Liver (tissue), 9 donors: ENCODE measurements around the gene CLIP1. TPM values are rescaled to one million over a fixed set of nuclear protein-coding genes. Genes with fewer than 3 reads are reported as not detected.

Experiments used
- DNase-seq: peaks from one replicate; pipeline ENCODE4 v3.0.0-alpha.2; 2017; ENCODE audit warnings: low spot score
- H3K27ac ChIP-seq, 2 donors: one replicate each; pipeline ENCODE4 v1.7.0; 2013; ENCODE audit warnings: inconsistent platforms in 2 of 2, low read length in 2 of 2, control low read depth in 1 of 2, low read depth in 1 of 2, mild to moderate bottlenecking in 1 of 2
- H3K27me3 ChIP-seq, 4 donors: one replicate each; pipeline versions ENCODE4 v1.6.1 to v1.7.0; 2013; ENCODE audit warnings: low read length in 3 of 4, inconsistent platforms in 1 of 4, mild to moderate bottlenecking in 1 of 4, moderate library complexity in 1 of 4; ENCODE audit not compliant: control insufficient read depth in 4 of 4, insufficient read depth in 4 of 4
- H3K36me3 ChIP-seq, 4 donors: one replicate each; pipeline versions ENCODE4 v1.6.1 to v1.7.0; 2013; ENCODE audit warnings: low read length in 3 of 4, mild to moderate bottlenecking in 3 of 4, low read depth in 1 of 4, moderate library complexity in 1 of 4; ENCODE audit not compliant: control insufficient read depth in 4 of 4, insufficient read depth in 3 of 4
- H3K4me1 ChIP-seq, 4 donors: one replicate each; pipeline versions ENCODE4 v1.6.1 to v1.7.0; 2013; ENCODE audit warnings: low read length in 3 of 4, mild to moderate bottlenecking in 3 of 4, moderate library complexity in 1 of 4; ENCODE audit not compliant: control insufficient read depth in 4 of 4, insufficient read depth in 4 of 4
- H3K4me3 ChIP-seq, 3 donors: one replicate each; pipeline versions ENCODE4 v1.6.1 to v1.7.0; 2013; ENCODE audit warnings: low read length in 3 of 3, control low read depth in 1 of 3, low read depth in 1 of 3, mild to moderate bottlenecking in 1 of 3
- H3K9ac ChIP-seq, 2 donors: one replicate each; pipeline ENCODE4 v1.7.0; 2013; ENCODE audit warnings: low read length in 2 of 2, mild to moderate bottlenecking in 2 of 2, moderate library complexity in 2 of 2, control low read depth in 1 of 2, low read depth in 1 of 2
- H3K9me3 ChIP-seq, 4 donors: one replicate each; pipeline versions ENCODE4 v1.6.1 to v1.7.0; 2013; ENCODE audit warnings: low read length in 3 of 4; ENCODE audit not compliant: control insufficient read depth in 4 of 4
- CTCF ChIP-seq: fragments of 150-350 bp; IDR thresholded peaks from 2 replicates; pipeline ENCODE4 v1.5.1; 2017; ENCODE audit warnings: improper control_type of control experiment, low read depth, low read length; ENCODE audit not compliant: missing input control
- EGR1 ChIP-seq, 2 donors: IDR thresholded peaks; 2 replicates each; pipeline ENCODE4 v1.6.1; 2016 to 2018; ENCODE audit warnings: antibody characterized with exemption in 2 of 2, low read depth in 2 of 2
- FOXA1 ChIP-seq: IDR thresholded peaks from 2 replicates; pipeline ENCODE4 v1.6.1; 2016; ENCODE audit warnings: antibody characterized with exemption
- FOXA2 ChIP-seq: IDR thresholded peaks from 2 replicates; pipeline ENCODE4 v1.6.1; 2016; ENCODE audit warnings: antibody characterized with exemption
- GABPA ChIP-seq, 2 donors: IDR thresholded peaks in 1 of 2; conservative IDR thresholded peaks in 1 of 2; 2 replicates each; pipeline ENCODE4 v1.6.1; 2016; ENCODE audit warnings: antibody characterized with exemption in 2 of 2, mild to moderate bottlenecking in 1 of 2, moderate library complexity in 1 of 2
- HNF4A ChIP-seq, 2 donors: conservative IDR thresholded peaks; 2 replicates each; pipeline ENCODE4 v1.6.1; 2016; ENCODE audit warnings: antibody characterized with exemption in 2 of 2, mild to moderate bottlenecking in 2 of 2
- HNF4G ChIP-seq: IDR thresholded peaks from 2 replicates; pipeline ENCODE4 v1.6.1; 2016; ENCODE audit warnings: antibody characterized with exemption
- JUND ChIP-seq, 2 donors: IDR thresholded peaks; 2 replicates each; pipeline ENCODE4 v1.6.1; 2016; ENCODE audit warnings: antibody characterized with exemption in 2 of 2
- NR2F2 ChIP-seq: IDR thresholded peaks from 2 replicates; pipeline ENCODE4 v1.6.1; 2016; ENCODE audit warnings: antibody characterized with exemption
- RAD21 ChIP-seq, 2 donors: IDR thresholded peaks; 2 replicates each; pipeline ENCODE4 v1.6.1; 2016; ENCODE audit warnings: antibody characterized with exemption in 2 of 2, mild to moderate bottlenecking in 2 of 2
- RXRA ChIP-seq, 2 donors: IDR thresholded peaks; 2 replicates each; pipeline ENCODE4 v1.6.1; 2017 to 2018; ENCODE audit warnings: antibody characterized with exemption in 2 of 2, mild to moderate bottlenecking in 1 of 2
- SP1 ChIP-seq: IDR thresholded peaks from 2 replicates; pipeline ENCODE4 v1.6.1; 2018; ENCODE audit warnings: antibody characterized with exemption, mild to moderate bottlenecking
- TAF1 ChIP-seq: conservative IDR thresholded peaks from 2 replicates; pipeline ENCODE4 v1.6.1; 2016; ENCODE audit warnings: antibody characterized with exemption, mild to moderate bottlenecking
- YY1 ChIP-seq: IDR thresholded peaks from 2 replicates; pipeline ENCODE4 v1.6.1; 2016; ENCODE audit warnings: antibody characterized with exemption, mild to moderate bottlenecking
- WGBS: extraction: QIAGEN DNeasy Blood & Tissue Kit; methylation state at CpG from one replicate; pipeline ENCODE4 v1.1.7; 2013; 5-methylcytosine and 5-hydroxymethylcytosine counted together
- polyA plus RNA-seq, 2 donors: library from polyadenylated mRNA; stranded (reverse) in 1 of 2; unstranded in 1 of 2; fragments of 200-250 nt in 1 of 2; fragments of >200 nt in 1 of 2; fragmentation: Nextera tagmentation in 1 of 2; extraction: Ambion mirVana in 1 of 2; gene quantifications; one replicate each; pipeline versions ENCODE4 v1.2.1 to v1.2.3, GENCODE V29; 2013 to 2015
- total RNA-seq, 2 donors: library from RNA; depleted of rRNA; stranded (reverse); fragments of >200 nt; gene quantifications; one replicate each; pipeline ENCODE4 v1.2.3, GENCODE V29; 2014
- TF ChIP-seq, protein P1 (sequence below): IDR thresholded peaks from 2 replicates; pipeline ENCODE4 v1.6.1; 2016; ENCODE audit warnings: antibody characterized with exemption
- TF ChIP-seq, protein P2 (sequence below): IDR thresholded peaks from 2 replicates; pipeline ENCODE4 v1.6.1; 2016; ENCODE audit warnings: antibody characterized with exemption
- TF ChIP-seq, protein P3 (sequence below): IDR thresholded peaks from 2 replicates; pipeline ENCODE4 v1.6.1; 2016; ENCODE audit warnings: antibody characterized with exemption
- TF ChIP-seq, protein P4 (sequence below): IDR thresholded peaks from 2 replicates; pipeline ENCODE4 v1.6.1; 2016; ENCODE audit warnings: antibody characterized with exemption, mild to moderate bottlenecking
- donor health status: healthy.
- donor health status: healthy.
- donor health status: healthy.
- donor health status: healthy.
- donor health status: healthy.

CLIP1 gene
- 10 to 100 TPM; 19.9 to 41.9 TPM for total RNA-seq
- 10 to 100 TPM; 13.0 to 32.2 TPM for polyA plus RNA-seq

DNA sequence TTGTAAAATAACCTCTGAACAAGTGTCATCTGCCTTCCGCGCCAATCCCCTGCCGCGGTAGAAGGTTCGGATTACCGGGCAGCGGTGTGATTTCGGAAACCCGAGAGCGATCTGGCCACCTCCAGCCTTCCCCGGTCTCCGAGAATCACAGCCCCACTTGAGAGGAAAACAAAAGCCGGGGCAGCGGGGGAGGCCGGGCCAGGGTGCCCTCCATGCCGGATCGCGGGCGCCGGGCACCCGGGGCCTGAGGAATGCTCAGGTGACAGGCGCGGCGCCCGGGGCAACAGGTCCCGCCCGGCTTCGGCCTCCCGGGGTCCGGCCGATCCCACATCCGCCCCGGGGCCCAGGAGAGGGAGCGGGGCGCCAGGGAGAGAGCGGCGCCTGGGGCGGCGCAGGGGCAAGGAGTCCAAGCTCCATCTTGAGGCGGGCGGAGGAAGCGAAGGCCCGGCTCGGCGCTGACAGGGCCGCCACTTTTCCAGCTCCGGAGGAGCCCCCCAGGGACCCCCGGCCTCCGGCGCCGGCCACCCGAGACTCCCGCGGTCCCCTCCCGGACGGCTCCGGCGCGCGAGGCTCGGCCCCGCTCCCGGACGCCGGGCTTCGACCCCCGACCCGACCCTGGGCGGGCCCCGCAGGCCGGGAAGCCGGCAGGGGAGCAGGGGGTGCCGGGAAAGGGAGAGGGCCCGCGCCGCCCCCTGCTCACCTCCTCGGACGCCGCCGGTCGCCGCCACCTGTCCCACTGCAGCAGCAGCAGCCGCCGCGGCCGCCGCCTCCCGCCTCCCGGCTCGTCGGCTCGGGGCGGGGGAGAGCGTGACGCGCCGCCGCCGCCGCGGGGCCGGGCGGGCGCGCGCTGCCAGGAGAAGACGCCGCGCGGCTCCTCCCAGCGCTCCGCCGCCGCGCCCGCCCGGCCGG, at the start of gene CLIP1:
Gene CLIP1, minus strand, starts transcription at position 849 of the 909 bp plus-strand sequence. CDS start 42,217 bp downstream, outside the sequence.
- Histone ChIP-seq H3K9me3 (no peaks in the 10 kb centered on the region), H3K4me1 (peaks cover 3 to 33% (median 24%) of the 10 kb centered on the region in 4 donors), H3K36me3 (no peaks in the 10 kb centered on the region), H3K9ac (peak within 1 kb of the TSS; percentile 97 to 99), H3K27me3 (no peaks in the 10 kb centered on the region), H3K27ac (peak within 1 kb of the TSS; percentile 96 to 99), H3K4me3 (peak within 1 kb of the TSS; percentile 83 to 93 (median 89))
- WGBS, result under 1% methylated on average over 118 of the region's 118 CpGs
- peak; percentile 61 for DNase-seq
- TF ChIP-seq GABPA (IDR thresholded peaks at IDR 0.05 in 1 of 2, conservative IDR thresholded peaks at IDR 0.05 in 1 of 2) (no peak), TAF1 (no peak), YY1 (no peak), SP1 (no peak), CTCF (no peak), RAD21 (IDR thresholded peaks at IDR 0.05) (no peak), EGR1 (IDR thresholded peaks at IDR 0.05; ENCODE audit: low read depth in 2 of 2) (no peak), JUND (IDR thresholded peaks at IDR 0.05) (no peak)

DNA sequence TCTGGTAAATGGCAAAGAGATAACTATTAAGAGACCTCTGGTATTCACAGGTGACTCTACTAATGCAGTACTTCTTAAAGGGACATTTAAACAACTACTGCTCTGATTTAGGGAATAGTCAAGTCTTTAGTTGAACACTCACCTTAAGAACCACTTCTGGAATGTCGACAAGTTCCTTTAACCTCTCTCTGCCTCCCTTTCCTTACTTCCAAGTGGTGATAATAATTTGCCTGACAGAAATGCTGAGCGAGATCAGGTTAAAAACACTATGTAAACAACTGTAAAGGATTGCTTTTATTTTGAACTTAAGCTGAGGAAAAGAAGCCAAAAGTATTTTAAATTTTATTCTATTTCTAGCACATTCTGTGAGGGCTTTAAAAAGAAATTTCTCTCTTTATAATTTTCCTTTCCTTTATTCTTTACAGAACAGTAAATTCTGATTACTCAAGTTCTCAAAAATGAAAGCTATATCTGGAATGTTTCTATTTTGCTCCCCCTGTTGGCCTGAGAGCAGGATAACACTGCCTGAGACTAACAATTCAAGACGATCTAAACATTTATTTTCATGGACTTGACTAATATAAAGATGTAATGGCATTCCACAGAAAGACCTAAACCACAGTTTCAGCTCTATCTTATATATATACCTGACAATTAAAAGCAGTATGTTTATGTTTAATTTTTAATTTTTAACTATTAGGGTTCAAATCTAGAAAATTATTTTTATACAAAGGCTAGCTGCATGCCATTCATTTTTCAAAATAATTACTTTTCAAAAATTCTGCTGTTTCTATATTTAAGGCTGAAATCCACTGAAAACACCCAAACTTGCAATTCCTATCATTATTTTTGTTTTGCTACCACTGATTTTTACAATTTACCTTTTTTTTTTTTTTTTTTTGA, 49.1 kb upstream of the CLIP1 start:
- TF ChIP-seq RXRA (IDR thresholded peaks at IDR 0.05) (no peak), EGR1 (IDR thresholded peaks at IDR 0.05; ENCODE audit: low read depth in 2 of 2) (no peak), YY1 (no peak), TAF1 (no peak), GABPA (IDR thresholded peaks at IDR 0.05 in 1 of 2, conservative IDR thresholded peaks at IDR 0.05 in 1 of 2) (no peak), HNF4G (no peak), JUND (IDR thresholded peaks at IDR 0.05) (no peak), RAD21 (IDR thresholded peaks at IDR 0.05) (peak; percentile 86 to 88), SP1 (no peak), FOXA1 (peak; percentile 14), CTCF (peak; percentile 91), NR2F2 (no peak), FOXA2 (peak; percentile 68), HNF4A (conservative IDR thresholded peaks at IDR 0.05) (no peak)
- TF ChIP-seq, protein P1, sequence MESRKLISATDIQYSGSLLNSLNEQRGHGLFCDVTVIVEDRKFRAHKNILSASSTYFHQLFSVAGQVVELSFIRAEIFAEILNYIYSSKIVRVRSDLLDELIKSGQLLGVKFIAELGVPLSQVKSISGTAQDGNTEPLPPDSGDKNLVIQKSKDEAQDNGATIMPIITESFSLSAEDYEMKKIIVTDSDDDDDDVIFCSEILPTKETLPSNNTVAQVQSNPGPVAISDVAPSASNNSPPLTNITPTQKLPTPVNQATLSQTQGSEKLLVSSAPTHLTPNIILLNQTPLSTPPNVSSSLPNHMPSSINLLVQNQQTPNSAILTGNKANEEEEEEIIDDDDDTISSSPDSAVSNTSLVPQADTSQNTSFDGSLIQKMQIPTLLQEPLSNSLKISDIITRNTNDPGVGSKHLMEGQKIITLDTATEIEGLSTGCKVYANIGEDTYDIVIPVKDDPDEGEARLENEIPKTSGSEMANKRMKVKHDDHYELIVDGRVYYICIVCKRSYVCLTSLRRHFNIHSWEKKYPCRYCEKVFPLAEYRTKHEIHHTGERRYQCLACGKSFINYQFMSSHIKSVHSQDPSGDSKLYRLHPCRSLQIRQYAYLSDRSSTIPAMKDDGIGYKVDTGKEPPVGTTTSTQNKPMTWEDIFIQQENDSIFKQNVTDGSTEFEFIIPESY, result no peak
- TF ChIP-seq, protein P2, sequence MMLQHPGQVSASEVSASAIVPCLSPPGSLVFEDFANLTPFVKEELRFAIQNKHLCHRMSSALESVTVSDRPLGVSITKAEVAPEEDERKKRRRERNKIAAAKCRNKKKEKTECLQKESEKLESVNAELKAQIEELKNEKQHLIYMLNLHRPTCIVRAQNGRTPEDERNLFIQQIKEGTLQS, result no peak
- TF ChIP-seq, protein P3, sequence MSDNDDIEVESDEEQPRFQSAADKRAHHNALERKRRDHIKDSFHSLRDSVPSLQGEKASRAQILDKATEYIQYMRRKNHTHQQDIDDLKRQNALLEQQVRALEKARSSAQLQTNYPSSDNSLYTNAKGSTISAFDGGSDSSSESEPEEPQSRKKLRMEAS, result no peak
- TF ChIP-seq, protein P4, sequence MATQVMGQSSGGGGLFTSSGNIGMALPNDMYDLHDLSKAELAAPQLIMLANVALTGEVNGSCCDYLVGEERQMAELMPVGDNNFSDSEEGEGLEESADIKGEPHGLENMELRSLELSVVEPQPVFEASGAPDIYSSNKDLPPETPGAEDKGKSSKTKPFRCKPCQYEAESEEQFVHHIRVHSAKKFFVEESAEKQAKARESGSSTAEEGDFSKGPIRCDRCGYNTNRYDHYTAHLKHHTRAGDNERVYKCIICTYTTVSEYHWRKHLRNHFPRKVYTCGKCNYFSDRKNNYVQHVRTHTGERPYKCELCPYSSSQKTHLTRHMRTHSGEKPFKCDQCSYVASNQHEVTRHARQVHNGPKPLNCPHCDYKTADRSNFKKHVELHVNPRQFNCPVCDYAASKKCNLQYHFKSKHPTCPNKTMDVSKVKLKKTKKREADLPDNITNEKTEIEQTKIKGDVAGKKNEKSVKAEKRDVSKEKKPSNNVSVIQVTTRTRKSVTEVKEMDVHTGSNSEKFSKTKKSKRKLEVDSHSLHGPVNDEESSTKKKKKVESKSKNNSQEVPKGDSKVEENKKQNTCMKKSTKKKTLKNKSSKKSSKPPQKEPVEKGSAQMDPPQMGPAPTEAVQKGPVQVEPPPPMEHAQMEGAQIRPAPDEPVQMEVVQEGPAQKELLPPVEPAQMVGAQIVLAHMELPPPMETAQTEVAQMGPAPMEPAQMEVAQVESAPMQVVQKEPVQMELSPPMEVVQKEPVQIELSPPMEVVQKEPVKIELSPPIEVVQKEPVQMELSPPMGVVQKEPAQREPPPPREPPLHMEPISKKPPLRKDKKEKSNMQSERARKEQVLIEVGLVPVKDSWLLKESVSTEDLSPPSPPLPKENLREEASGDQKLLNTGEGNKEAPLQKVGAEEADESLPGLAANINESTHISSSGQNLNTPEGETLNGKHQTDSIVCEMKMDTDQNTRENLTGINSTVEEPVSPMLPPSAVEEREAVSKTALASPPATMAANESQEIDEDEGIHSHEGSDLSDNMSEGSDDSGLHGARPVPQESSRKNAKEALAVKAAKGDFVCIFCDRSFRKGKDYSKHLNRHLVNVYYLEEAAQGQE, result no peak
- Histone ChIP-seq H3K9me3 (no peaks in the 10 kb centered on the region), H3K36me3 (peaks cover 12 to 40% (median 32%) of the 10 kb centered on the region in 4 donors), H3K27ac (peak overlapping the region; percentile 13 to 23), H3K27me3 (no peaks in the 10 kb centered on the region), H3K9ac (peak overlapping the region in 1 of 2 donors; percentile 59), H3K4me1 (peaks cover 0 to 5% (median 2%) of the 10 kb centered on the region in 4 donors), H3K4me3 (no peak overlapping the region)
- no peak for DNase-seq
- 10% methylated on average over 3 of the region's 3 CpGs for WGBS
